Right lobe of liver (tissue), 4 donors: ENCODE results near the gene MAGI1.

Experiments used
- POLR2A ChIP-seq: fragments of 450-650 bp; IDR thresholded peaks from one replicate; pipeline ENCODE4 v1.6.1; 2017; ENCODE audit warnings: antibody characterized with exemption, mild to moderate bottlenecking
- TF ChIP-seq, protein P1 (sequence below), 4 donors: fragments of 200-600 bp in 3 of 4; fragments of 450-650 bp in 1 of 4; IDR thresholded peaks; one replicate each; pipeline versions ENCODE4 v1.5.1 to v1.8.0; 2016 to 2022; ENCODE audit warnings: antibody characterized with exemption in 4 of 4, mild to moderate bottlenecking in 2 of 4
- donor health status: DM: no; HTN: no; CAD: no.
- donor health status: DM: no; HTN: no; CAD: no.
- donor health status: DM: no; HTN: yes; CAD: no.

DNA sequence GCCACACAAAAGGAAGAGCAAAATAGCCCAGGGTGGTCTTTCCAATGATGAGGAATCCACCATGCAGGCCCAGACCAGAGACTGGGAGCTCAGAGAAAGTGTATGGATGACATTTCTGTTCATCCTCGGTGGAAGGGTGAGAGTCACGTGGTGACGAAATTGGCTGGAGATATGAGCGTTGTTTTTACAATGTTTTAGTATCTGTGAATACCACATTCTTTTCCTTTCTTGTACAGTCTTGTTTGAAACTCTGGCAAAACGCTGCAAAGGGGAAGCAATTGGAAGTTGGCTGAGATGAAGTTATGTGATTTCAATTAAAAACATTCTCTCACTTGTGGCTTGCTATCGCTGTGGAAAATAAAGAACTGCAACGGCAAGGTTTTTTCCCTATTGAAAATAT, 137.5 kb downstream of the MAGI1 start:
- no peak for TF ChIP-seq POLR2A
- TF ChIP-seq, protein P1, sequence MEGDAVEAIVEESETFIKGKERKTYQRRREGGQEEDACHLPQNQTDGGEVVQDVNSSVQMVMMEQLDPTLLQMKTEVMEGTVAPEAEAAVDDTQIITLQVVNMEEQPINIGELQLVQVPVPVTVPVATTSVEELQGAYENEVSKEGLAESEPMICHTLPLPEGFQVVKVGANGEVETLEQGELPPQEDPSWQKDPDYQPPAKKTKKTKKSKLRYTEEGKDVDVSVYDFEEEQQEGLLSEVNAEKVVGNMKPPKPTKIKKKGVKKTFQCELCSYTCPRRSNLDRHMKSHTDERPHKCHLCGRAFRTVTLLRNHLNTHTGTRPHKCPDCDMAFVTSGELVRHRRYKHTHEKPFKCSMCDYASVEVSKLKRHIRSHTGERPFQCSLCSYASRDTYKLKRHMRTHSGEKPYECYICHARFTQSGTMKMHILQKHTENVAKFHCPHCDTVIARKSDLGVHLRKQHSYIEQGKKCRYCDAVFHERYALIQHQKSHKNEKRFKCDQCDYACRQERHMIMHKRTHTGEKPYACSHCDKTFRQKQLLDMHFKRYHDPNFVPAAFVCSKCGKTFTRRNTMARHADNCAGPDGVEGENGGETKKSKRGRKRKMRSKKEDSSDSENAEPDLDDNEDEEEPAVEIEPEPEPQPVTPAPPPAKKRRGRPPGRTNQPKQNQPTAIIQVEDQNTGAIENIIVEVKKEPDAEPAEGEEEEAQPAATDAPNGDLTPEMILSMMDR (IDR thresholded peaks at IDR 0.05) = no peak
